Caco-2 (cell line): ENCODE results near the gene ZNF845. TPM values are rescaled to one million over a fixed set of nuclear protein-coding genes. Genes with fewer than 3 reads are reported as not detected.

Experiments
- BruUV-seq: library from RNA; stranded (reverse); fragments of 400-500 nt; replicated peaks from 2 replicates; lab custom pipeline; 2021; lab: Mats Ljungman, UMichigan
- CTCF ChIA-PET: fragments of 300-600 bp; sonication (Branson Sonifier 250); formaldehyde crosslinking; loops from one replicate; lab custom pipeline; 2022; ENCODE audit warnings: antibody characterized with exemption; lab: Charles Lee
- POLR2A ChIA-PET: fragments of 300-600 bp; sonication (Branson Sonifier 250); formaldehyde crosslinking; loops from one replicate; lab custom pipeline; 2022; ENCODE audit warnings: antibody characterized with exemption; lab: Charles Lee
- DNase-seq, 2 experiments: peaks; one replicate each; pipeline versions ENCODE4 v3.0.0 to v3.0.0-alpha.2; 2020 to 2022
- H3K27me3 ChIP-seq: replicated peaks from 2 replicates; pipeline ENCODE4 v1.6.0; 2011; ENCODE audit warnings: low read length; ENCODE audit not compliant: control insufficient read depth, insufficient read depth
- H3K36me3 ChIP-seq: 2 replicates; pipeline ENCODE4 v1.5.1; 2011; ENCODE audit warnings: low read length; ENCODE audit not compliant: control insufficient read depth, insufficient read depth
- H3K4me1 ChIP-seq: fragments of 250-450 bp; sonication (Bioruptor Pico); 2 replicates; pipeline ENCODE4 v1.5.1; 2020; ENCODE audit warnings: mild to moderate bottlenecking
- H3K4me3 ChIP-seq: 2 replicates; pipeline ENCODE4 v1.5.1; 2011; ENCODE audit warnings: low read depth, mild to moderate bottlenecking, control low read depth, low read length
- H3K9me3 ChIP-seq: fragments of 250-450 bp; sonication (Bioruptor Pico); 2 replicates; pipeline ENCODE4 v1.5.1; 2020; ENCODE audit warnings: mild to moderate bottlenecking, moderate library complexity
- H3K27ac Mint-ChIP-seq: one replicate; pipeline ENCODE4 v1.8.0; 2022; ENCODE audit warnings: mixed read lengths; ENCODE audit not compliant: unreplicated experiment
- H3K27me3 Mint-ChIP-seq: one replicate; pipeline ENCODE4 v1.8.0; 2022; ENCODE audit warnings: mixed read lengths; ENCODE audit not compliant: insufficient read depth, unreplicated experiment
- H3K36me3 Mint-ChIP-seq: one replicate; pipeline ENCODE4 v1.8.0; 2022; ENCODE audit warnings: mild to moderate bottlenecking, mixed read lengths; ENCODE audit not compliant: insufficient read depth, unreplicated experiment
- H3K4me1 Mint-ChIP-seq: one replicate; pipeline ENCODE4 v1.8.0; 2022; ENCODE audit warnings: low read depth, mixed read lengths; ENCODE audit not compliant: unreplicated experiment
- H3K4me3 Mint-ChIP-seq: one replicate; pipeline ENCODE4 v1.8.0; 2022; ENCODE audit warnings: mild to moderate bottlenecking, moderate library complexity, mixed read lengths; ENCODE audit not compliant: unreplicated experiment
- H3K9me3 Mint-ChIP-seq: one replicate; pipeline ENCODE4 v1.8.0; 2022; ENCODE audit warnings: mixed read lengths; ENCODE audit not compliant: unreplicated experiment
- CTCF ChIP-seq, 2 experiments: fragments of 200-600 bp in 1 of 2; IDR thresholded peaks; 1 replicate in 1 of 2; 2 replicates in 1 of 2; pipeline versions ENCODE4 v1.5.1 to v1.8.0; 2011 to 2022; ENCODE audit warnings: antibody characterized with exemption in 1 of 2, control low read depth in 1 of 2, inconsistent platforms in 1 of 2, low read depth in 1 of 2, low read length in 1 of 2, mild to moderate bottlenecking in 1 of 2, moderate library complexity in 1 of 2; ENCODE audit not compliant: insufficient read depth in 1 of 2, severe bottlenecking in 1 of 2, unreplicated experiment in 1 of 2
- intact Hi-C: fragments of 100-400 bp; cut with micrococcal nuclease; formaldehyde crosslinking; loops from one replicate; pipeline ENCODE4 v1.10.0; 2022; ENCODE audit not compliant: unreplicated experiment
- total RNA-seq: library from RNA; stranded (reverse); gene quantifications from 2 replicates; pipeline ENCODE4 v1.2.3, GENCODE V29; 2022

ZNF845 gene
- total RNA-seq, 1 experiment from 2014 or later = 8.9 TPM

- CTCF ChIA-PET = no interaction called here
- H3K27me3 Mint-ChIP-seq = no peaks in the 10 kb centered on the region
- H3K36me3 Mint-ChIP-seq = peaks cover 12% of the 10 kb centered on the region
- Histone ChIP-seq H3K4me1 (no peaks in the 10 kb centered on the region), H3K4me3 (peak within 1 kb of the TSS; percentile 78), H3K36me3 (no peaks in the 10 kb centered on the region), H3K9me3 (peaks cover 2% of the 10 kb centered on the region; the same call in 1 of the 2 replicates), H3K27me3 (no peaks in the 10 kb centered on the region)
- intact Hi-C loops = no loop called here
- H3K4me3 Mint-ChIP-seq = peak within 1 kb of the TSS; percentile 71
- peak; percentile 87 to 90 for DNase-seq
- peak in 1 of 2 experiments; percentile 28 for TF ChIP-seq CTCF (IDR thresholded peaks at IDR 0.05; ENCODE audit: insufficient read depth in 1 of 2, low read depth in 1 of 2, low read length in 1 of 2, severe bottlenecking in 1 of 2, unreplicated experiment in 1 of 2)
- H3K27ac Mint-ChIP-seq = peak within 1 kb of the TSS; percentile 94
- H3K4me1 Mint-ChIP-seq = peaks cover 7% of the 10 kb centered on the region
- BruUV-seq = no TSS peak
- H3K9me3 Mint-ChIP-seq = peaks cover 33% of the 10 kb centered on the region
- POLR2A ChIA-PET = no interaction called here
Measured at GRCh38 chr19:53365134-53365898, 31.8 kb downstream of the ZNF845 start, which contains the start of gene ZNF525. TSS of gene ZNF525 (plus strand) at chr19:53365705. CDS start at chr19:53372282, 6,577 bp downstream.

DNA sequence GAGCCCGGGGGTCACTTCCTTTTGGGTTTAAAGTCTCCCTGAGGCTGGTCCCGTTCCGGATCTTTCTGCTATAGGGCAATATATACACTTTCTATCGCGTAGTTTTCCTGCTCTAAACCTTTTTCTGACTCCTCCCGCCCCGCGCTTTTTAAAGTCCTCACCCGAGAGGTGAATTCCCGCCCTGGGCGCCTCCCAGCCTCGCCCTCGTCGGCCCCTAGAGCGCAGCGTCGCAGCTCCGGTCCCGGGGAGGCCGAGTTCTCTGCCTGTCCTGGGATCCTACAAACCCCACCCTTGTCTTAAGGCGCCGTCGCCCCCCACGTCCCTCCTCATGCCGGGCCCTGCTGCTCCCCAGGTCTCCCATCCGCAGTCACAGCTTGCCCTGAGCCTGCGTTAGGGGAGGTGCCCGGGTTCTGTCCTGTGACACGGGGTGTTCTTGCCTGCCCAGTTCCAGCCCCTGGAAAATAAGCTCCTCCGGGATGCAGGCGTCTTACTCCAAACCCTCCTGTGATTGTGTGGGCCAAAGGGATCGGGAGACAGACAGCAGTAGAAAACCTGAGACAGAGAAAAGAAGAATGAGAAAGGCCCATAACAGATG, 32.4 kb downstream of the ZNF845 start:
- BruUV-seq = TSS peak; percentile 36
- no peaks in the 10 kb centered on the region for H3K27me3 ChIP-seq
- ChIA-PET CTCF (no interaction called here), POLR2A (interaction anchor here (0.8 kb wide), 1 partner anchor 33 kb away, joined by 3 read pairs; the partner anchor contains the start of gene ZNF845)
- DNase-seq = peak in 1 of 2 experiments; percentile 30
- H3K9me3 ChIP-seq = peaks cover 2% of the 10 kb centered on the region; the same call in 1 of the 2 replicates
- Mint-ChIP-seq H3K36me3 (peaks cover 16% of the 10 kb centered on the region), H3K4me1 (peaks cover 7% of the 10 kb centered on the region), H3K27ac (peak overlapping the region; percentile 94), H3K27me3 (no peaks in the 10 kb centered on the region), H3K4me3 (peak overlapping the region; percentile 71), H3K9me3 (peaks cover 35% of the 10 kb centered on the region)
- TF ChIP-seq CTCF (IDR thresholded peaks at IDR 0.05; ENCODE audit: insufficient read depth in 1 of 2, low read depth in 1 of 2, low read length in 1 of 2, severe bottlenecking in 1 of 2, unreplicated experiment in 1 of 2) = no peak
- intact Hi-C loops = no loop called here
- H3K4me3 ChIP-seq = peak overlapping the region; percentile 78
- H3K4me1 ChIP-seq = no peaks in the 10 kb centered on the region
- H3K36me3 ChIP-seq = no peaks in the 10 kb centered on the region

- no peaks in the 10 kb centered on the region; the same call in 1 of the 2 replicates for H3K36me3 ChIP-seq
- no peak for DNase-seq
- Mint-ChIP-seq H3K4me1 (no peaks in the 10 kb centered on the region), H3K27me3 (no peaks in the 10 kb centered on the region), H3K27ac (no peak overlapping the region), H3K4me3 (no peak overlapping the region), H3K36me3 (peaks cover 29% of the 10 kb centered on the region), H3K9me3 (peaks cover 28% of the 10 kb centered on the region)
- peaks cover 6% of the 10 kb centered on the region; the same call in 1 of the 2 replicates for H3K9me3 ChIP-seq
- ChIA-PET CTCF (no interaction called here), POLR2A (no interaction called here)
- no peaks in the 10 kb centered on the region for H3K4me1 ChIP-seq
- H3K4me3 ChIP-seq = no peak overlapping the region
- BruUV-seq = no TSS peak
- TF ChIP-seq CTCF (IDR thresholded peaks at IDR 0.05; ENCODE audit: insufficient read depth in 1 of 2, low read depth in 1 of 2, low read length in 1 of 2, severe bottlenecking in 1 of 2, unreplicated experiment in 1 of 2) = no peak
- intact Hi-C loops = no loop called here
- H3K27me3 ChIP-seq = no peaks in the 10 kb centered on the region
Measured at GRCh38 chr19:53372196-53372595, 38.6 kb downstream of the ZNF845 start.
